Fibroblast of villous mesenchyme (primary cell): Measurements from ENCODE around the gene RPL14. TPM values are rescaled to one million over a fixed set of nuclear protein-coding genes. Genes with fewer than 3 reads are reported as not detected.

Source experiments
- DNase-seq: peaks from one replicate; pipeline ENCODE4 v3.0.0-alpha.2; 2010; ENCODE audit warnings: low read depth
- H3K4me3 ChIP-seq: 2 replicates; pipeline ENCODE4 v1.5.1; 2011; ENCODE audit warnings: low read depth, mild to moderate bottlenecking, low read length
- CTCF ChIP-seq: IDR thresholded peaks from 2 replicates; pipeline ENCODE4 v1.5.1; 2012; ENCODE audit warnings: low read depth, mild to moderate bottlenecking, low read length; ENCODE audit not compliant: insufficient read depth
- total RNA-seq: library from RNA; depleted of rRNA; stranded (reverse); fragments of >200 nt; gene quantifications from 2 replicates; pipeline ENCODE4 v1.2.3, GENCODE V29; 2012

The RPL14 gene
- total RNA-seq, 1 donor = 209 TPM

GRCh38 chr3:40432793-40433192 is 24.3 kb upstream of the RPL14 start:
- DNase-seq = no peak
- no peak for TF ChIP-seq CTCF
- H3K4me3 ChIP-seq = no peak overlapping the region

GRCh38 chr3:40437889-40438288 is 19.2 kb upstream of the RPL14 start:
- no peak overlapping the region for H3K4me3 ChIP-seq
- no peak for TF ChIP-seq CTCF
- no peak for DNase-seq

- no peak for TF ChIP-seq CTCF
- no peak for DNase-seq
- H3K4me3 ChIP-seq = no peak overlapping the region
Measured at GRCh38 chr3:40445062-40445461, 12.1 kb upstream of the RPL14 start.

GRCh38 chr3:40445880-40446279 is 11.3 kb upstream of the RPL14 start:
- TF ChIP-seq CTCF = no peak
- no peak for DNase-seq
- no peak overlapping the region for H3K4me3 ChIP-seq

- DNase-seq = no peak
- TF ChIP-seq CTCF = no peak
- H3K4me3 ChIP-seq = no peak overlapping the region
Measured at GRCh38 chr3:40450438-40450837, 6.7 kb upstream of the RPL14 start.

- no peak overlapping the region for H3K4me3 ChIP-seq
- DNase-seq = no peak
- TF ChIP-seq CTCF = no peak
Measured at GRCh38 chr3:40451551-40451950, 5.6 kb upstream of the RPL14 start.

GRCh38 chr3:40452057-40452456 is 5.1 kb upstream of the RPL14 start:
- H3K4me3 ChIP-seq = peak overlapping the region; percentile 87
- no peak for TF ChIP-seq CTCF
- no peak for DNase-seq
